Measurements from ENCODE around the gene NBPF1.
"Not testable (repeated sequence)": the region's sequence is repeated elsewhere in the genome, so short reads cannot be mapped to it uniquely, and the experiment has no call there.

DNA sequence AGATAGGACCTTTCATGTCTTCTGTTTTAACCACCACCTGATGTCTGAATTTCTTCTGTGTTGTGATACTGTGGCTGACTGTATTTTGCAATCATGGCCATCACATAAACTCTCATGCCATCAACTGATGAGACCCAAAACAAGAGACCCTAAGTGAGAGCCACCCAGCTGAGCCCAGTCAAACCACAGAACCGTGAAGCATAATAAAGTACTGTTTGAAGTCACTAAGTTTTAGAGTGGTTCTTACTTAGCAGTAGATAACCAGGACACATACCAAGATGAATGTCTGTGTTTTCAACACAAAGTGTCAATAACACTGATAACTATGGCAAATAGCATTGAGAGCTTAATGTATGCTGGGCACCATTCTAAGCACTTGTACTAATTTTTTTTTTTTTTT lies 63.8 kb downstream of the NBPF1 start:
- TF ChIP-seq, protein P1, sequence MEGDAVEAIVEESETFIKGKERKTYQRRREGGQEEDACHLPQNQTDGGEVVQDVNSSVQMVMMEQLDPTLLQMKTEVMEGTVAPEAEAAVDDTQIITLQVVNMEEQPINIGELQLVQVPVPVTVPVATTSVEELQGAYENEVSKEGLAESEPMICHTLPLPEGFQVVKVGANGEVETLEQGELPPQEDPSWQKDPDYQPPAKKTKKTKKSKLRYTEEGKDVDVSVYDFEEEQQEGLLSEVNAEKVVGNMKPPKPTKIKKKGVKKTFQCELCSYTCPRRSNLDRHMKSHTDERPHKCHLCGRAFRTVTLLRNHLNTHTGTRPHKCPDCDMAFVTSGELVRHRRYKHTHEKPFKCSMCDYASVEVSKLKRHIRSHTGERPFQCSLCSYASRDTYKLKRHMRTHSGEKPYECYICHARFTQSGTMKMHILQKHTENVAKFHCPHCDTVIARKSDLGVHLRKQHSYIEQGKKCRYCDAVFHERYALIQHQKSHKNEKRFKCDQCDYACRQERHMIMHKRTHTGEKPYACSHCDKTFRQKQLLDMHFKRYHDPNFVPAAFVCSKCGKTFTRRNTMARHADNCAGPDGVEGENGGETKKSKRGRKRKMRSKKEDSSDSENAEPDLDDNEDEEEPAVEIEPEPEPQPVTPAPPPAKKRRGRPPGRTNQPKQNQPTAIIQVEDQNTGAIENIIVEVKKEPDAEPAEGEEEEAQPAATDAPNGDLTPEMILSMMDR (IDR thresholded peaks at IDR 0.05) = not testable (repeated sequence)
- TF ChIP-seq POLR2A (IDR thresholded peaks at IDR 0.05) = not testable (repeated sequence)

Measured in thyroid gland (tissue), 4 donors.